H1 (cell line): Measurements from ENCODE around the gene CDK3. TPM values are rescaled to one million over a fixed set of nuclear protein-coding genes. Genes with fewer than 3 reads are reported as not detected.

Experiments used
- CTCF ChIA-PET: fragments of 300-600 bp; sonication (Branson Sonifier 250); formaldehyde crosslinking; loops from one replicate; lab custom pipeline; 2021; ENCODE audit not compliant: partially characterized antibody; lab: Charles Lee
- POLR2A ChIA-PET: fragments of 300-600 bp; sonication (Branson Sonifier 250); formaldehyde crosslinking; loops from one replicate; lab custom pipeline; 2021; ENCODE audit warnings: inconsistent platforms; ENCODE audit not compliant: partially characterized antibody; lab: Charles Lee
- DNase-seq, 2 experiments: peaks; one replicate each; pipeline versions ENCODE4 v3.0.0 to v3.0.0-alpha.2; 2010 to 2022; ENCODE audit warnings: low spot score in 2 of 2, low read depth in 1 of 2, mixed read lengths in 1 of 2
- FAIRE-seq: peaks from 2 replicates; lab custom pipeline; 2011; peaks lifted over from hg19 to GRCh38; lab: Jason Lieb, UNC
- H2AFZ ChIP-seq: 2 replicates; pipeline ENCODE4 v1.8.1; 2012; ENCODE audit warnings: low read length, inconsistent platforms
- H2AK5ac ChIP-seq: 2 replicates; pipeline ENCODE4 v1.6.1; 2013; ENCODE audit warnings: low read depth, low read length
- H2BK120ac ChIP-seq: replicated peaks from 2 replicates; pipeline ENCODE3; 2013; ENCODE audit warnings: low read depth, low read length, inconsistent platforms
- H2BK12ac ChIP-seq: 2 replicates; pipeline ENCODE4 v1.6.1; 2013; ENCODE audit warnings: low read depth, low read length
- H2BK15ac ChIP-seq: 2 replicates; pipeline ENCODE4 v1.6.1; 2013; ENCODE audit warnings: low read length
- H2BK20ac ChIP-seq: 2 replicates; pipeline ENCODE4 v1.6.1; 2013; ENCODE audit warnings: low read length
- H2BK5ac ChIP-seq: 2 replicates; pipeline ENCODE4 v1.6.1; 2013; ENCODE audit warnings: low read depth, low read length
- H3K14ac ChIP-seq: 2 replicates; pipeline ENCODE4 v1.6.1; 2013; ENCODE audit warnings: inconsistent platforms; ENCODE audit not compliant: insufficient read length
- H3K18ac ChIP-seq: 2 replicates; pipeline ENCODE4 v1.6.1; 2013; ENCODE audit warnings: low read length; ENCODE audit errors: extremely low read depth
- H3K23ac ChIP-seq: 2 replicates; pipeline ENCODE4 v1.6.1; 2013; ENCODE audit warnings: inconsistent platforms; ENCODE audit not compliant: insufficient read length
- H3K23me2 ChIP-seq: 2 replicates; pipeline ENCODE4 v1.6.1; 2013; ENCODE audit warnings: low read depth, low read length
- H3K27ac ChIP-seq: 2 replicates; pipeline ENCODE4 v1.6.1; 2011; ENCODE audit warnings: low read depth, low read length, inconsistent platforms
- H3K27me3 ChIP-seq, 4 experiments: replicated peaks in 1 of 4; 1 replicate in 1 of 4; 2 replicates in 3 of 4; pipeline versions ENCODE4 v1.6.1 to v1.8.1; 2011 to 2013; ENCODE audit warnings: low read length in 3 of 4, mild to moderate bottlenecking in 3 of 4, inconsistent platforms in 2 of 4, mixed read lengths in 2 of 4, moderate library complexity in 1 of 4; ENCODE audit not compliant: control insufficient read depth in 3 of 4, insufficient read depth in 3 of 4; ENCODE audit errors: extremely low read depth in 1 of 4
- H3K36me3 ChIP-seq, 4 experiments: 2 replicates each; pipeline versions ENCODE4 v1.6.1 to v1.8.1; 2011 to 2013; ENCODE audit warnings: mild to moderate bottlenecking in 4 of 4, low read length in 3 of 4, moderate library complexity in 2 of 4, control low read depth in 1 of 4, inconsistent platforms in 1 of 4; ENCODE audit not compliant: insufficient read depth in 4 of 4, control insufficient read depth in 2 of 4
- H3K4ac ChIP-seq: replicated peaks from 2 replicates; pipeline ENCODE3; 2013; ENCODE audit warnings: low read length, low read depth, mixed read lengths, inconsistent platforms; ENCODE audit not compliant: insufficient read length
- H3K4me1 ChIP-seq, 4 experiments: replicated peaks in 1 of 4; 1 replicate in 1 of 4; 2 replicates in 3 of 4; pipeline versions ENCODE4 v1.6.1 to v1.8.1; 2011 to 2013; ENCODE audit warnings: low read length in 3 of 4, inconsistent platforms in 2 of 4, mixed read lengths in 1 of 4; ENCODE audit not compliant: insufficient read depth in 4 of 4, control insufficient read depth in 3 of 4
- H3K4me2 ChIP-seq, 2 experiments: 2 replicates each; pipeline versions ENCODE4 v1.6.1 to v1.8.1; 2011 to 2013; ENCODE audit warnings: low read depth in 2 of 2, low read length in 2 of 2, control low read depth in 1 of 2, inconsistent platforms in 1 of 2, mild to moderate bottlenecking in 1 of 2; ENCODE audit not compliant: insufficient read depth in 1 of 2
- H3K4me3 ChIP-seq, 4 experiments: fragments of 200-600, 300-600 bp in 1 of 4; sonication (generic), shearing (Covaris generic), sonication (Bioruptor Twin) in 1 of 4; 2 replicates each; pipeline versions ENCODE4 v1.5.1 to v1.8.1; 2011 to 2016; ENCODE audit warnings: low read length in 4 of 4, low read depth in 3 of 4, control low read depth in 2 of 4, inconsistent platforms in 2 of 4, mild to moderate bottlenecking in 2 of 4, mixed read lengths in 1 of 4, moderate library complexity in 1 of 4; ENCODE audit not compliant: insufficient read depth in 2 of 4; ENCODE audit errors: extremely low read depth in 1 of 4
- H3K56ac ChIP-seq: replicated peaks from 2 replicates; pipeline ENCODE3; 2013; ENCODE audit warnings: low read depth, mild to moderate bottlenecking, mixed read lengths, low read length, inconsistent platforms; ENCODE audit not compliant: insufficient read length
- H3K79me1 ChIP-seq: 2 replicates; pipeline ENCODE4 v1.6.1; 2013; ENCODE audit warnings: low read depth, low read length, control low read depth
- H3K79me2 ChIP-seq, 2 experiments: 2 replicates each; pipeline versions ENCODE4 v1.6.1 to v1.8.1; 2012 to 2013; ENCODE audit warnings: low read length in 2 of 2, mild to moderate bottlenecking in 2 of 2, inconsistent platforms in 1 of 2; ENCODE audit not compliant: insufficient read depth in 2 of 2, control insufficient read depth in 1 of 2
- H3K9ac ChIP-seq, 4 experiments: replicated peaks in 1 of 4; 1 replicate in 1 of 4; 2 replicates in 3 of 4; pipeline versions ENCODE4 v1.6.1 to v1.8.1; 2011 to 2013; ENCODE audit warnings: low read depth in 3 of 4, low read length in 3 of 4, control low read depth in 2 of 4, mild to moderate bottlenecking in 2 of 4, moderate library complexity in 2 of 4, inconsistent platforms in 1 of 4; ENCODE audit errors: extremely low read depth in 1 of 4
- H3K9me3 ChIP-seq, 2 experiments: 2 replicates each; pipeline versions ENCODE4 v1.6.1 to v1.8.1; 2012 to 2013; ENCODE audit warnings: mild to moderate bottlenecking in 2 of 2, moderate library complexity in 2 of 2, control low read depth in 1 of 2, inconsistent platforms in 1 of 2, low read depth in 1 of 2, low read length in 1 of 2, mixed read lengths in 1 of 2; ENCODE audit not compliant: insufficient read depth in 2 of 2
- H4K20me1 ChIP-seq, 2 experiments: replicated peaks in 1 of 2; 2 replicates each; pipeline versions ENCODE3 to v1.8.1; 2011 to 2013; ENCODE audit warnings: inconsistent platforms in 2 of 2, low read length in 2 of 2, mild to moderate bottlenecking in 1 of 2; ENCODE audit not compliant: insufficient read depth in 2 of 2, control insufficient read depth in 1 of 2
- H4K5ac ChIP-seq: 2 replicates; pipeline ENCODE4 v1.6.1; 2013; ENCODE audit warnings: low read length, low read depth, mixed read lengths, inconsistent platforms; ENCODE audit not compliant: insufficient read length
- H4K8ac ChIP-seq: 2 replicates; pipeline ENCODE4 v1.8.0; 2013; ENCODE audit warnings: mild to moderate bottlenecking, moderate library complexity, low read length, inconsistent platforms; ENCODE audit not compliant: insufficient read depth; ENCODE audit errors: extremely low read depth
- H4K91ac ChIP-seq: replicated peaks from 2 replicates; pipeline ENCODE3; 2013; ENCODE audit warnings: low read length, mixed read lengths, inconsistent platforms; ENCODE audit not compliant: insufficient read length
- BRCA1 ChIP-seq: IDR thresholded peaks from 2 replicates; pipeline ENCODE4 v1.6.1; 2012; ENCODE audit warnings: low read depth, low read length, improper control_type of control experiment
- RBBP5 ChIP-seq: IDR thresholded peaks from 2 replicates; pipeline ENCODE4 v1.7.1; 2012; ENCODE audit warnings: low read depth, mild to moderate bottlenecking, inconsistent platforms, low read length, moderate library complexity, borderline replicate concordance
- RFX5 ChIP-seq: IDR thresholded peaks from 2 replicates; pipeline ENCODE4 v1.6.1; 2011; ENCODE audit warnings: low read depth, low read length, improper control_type of control experiment, borderline replicate concordance
- SIRT6 ChIP-seq: IDR thresholded peaks from one replicate; pipeline ENCODE4 v1.7.1; 2012; ENCODE audit warnings: low read length, inconsistent platforms
- WGBS, 2 experiments: shearing (Covaris generic) in 1 of 2; methylation state at CpG; one replicate each; pipeline versions ENCODE4 v1.1.6 to v1.1.7; 2013 to 2015; ENCODE audit warnings: low lambda C conversion rate in 2 of 2, mixed read lengths in 2 of 2, inconsistent platforms in 1 of 2, low coverage in 1 of 2, missing lambda C conversion rate in 1 of 2; ENCODE audit not compliant: insufficient replicate concordance in 2 of 2, insufficient coverage in 1 of 2, insufficient read length in 1 of 2; ENCODE audit errors: extremely low coverage in 1 of 2, missing lambda C conversion rate in 1 of 2; 5-methylcytosine and 5-hydroxymethylcytosine counted together
- polyA plus RNA-seq, 7 experiments: library from polyadenylated mRNA; depleted of rRNA in 3 of 7; stranded (reverse) in 5 of 7; unstranded in 2 of 7; fragments of >200 nt in 5 of 7; fragments of 200-250 nt in 2 of 7; gene quantifications; 1 replicate in 5 of 7; 2 replicates in 1 of 7; 4 replicates in 1 of 7; pipeline versions ENCODE4 v1.2.1 to v1.2.3, GENCODE V29; 2011 to 2013; ENCODE audit warnings: missing spikeins in 2 of 7, mixed read lengths in 2 of 7
- total RNA-seq: library from RNA; stranded (reverse); fragmentation: NEBNext Ultra II Directional; extraction: Animal tissue kit (Norgen Biotek cat#: 25700); gene quantifications from 2 replicates; pipeline ENCODE4 v1.2.1, GENCODE V29; 2021

CDK3 gene
- total and polyA plus RNA-seq, 2 of the 8 experiments (the other 6 are each of a cell fraction or from before 2014, with no cell fraction given) = 10.0 to 14.6 TPM

DNA sequence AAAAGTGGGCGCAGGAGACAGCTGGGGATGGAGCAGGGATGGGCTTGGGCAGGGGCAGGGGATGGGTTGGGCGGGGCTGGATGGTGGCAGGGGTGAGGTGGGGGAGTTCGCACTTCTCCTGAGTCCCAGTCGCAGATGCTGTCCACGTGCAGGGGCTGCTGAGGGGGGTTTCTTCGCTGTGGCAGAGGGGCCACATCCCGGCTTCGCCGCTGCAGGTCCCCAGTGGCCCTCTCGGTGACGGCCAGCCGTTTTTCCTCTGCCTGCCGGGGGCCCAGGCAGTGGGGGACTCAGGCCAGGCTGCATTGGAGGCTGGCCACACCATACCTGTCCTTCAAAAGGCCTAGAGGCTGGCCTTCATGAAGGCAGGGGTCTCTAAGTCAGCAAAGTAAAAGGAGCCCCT, 18.1 kb downstream of the CDK3 start:
- no peaks in the 10 kb centered on the region for H3K9me3 ChIP-seq
- no peak overlapping the region for H3K4ac ChIP-seq
- no peak overlapping the region for H2BK5ac ChIP-seq
- no peak overlapping the region for H2AFZ ChIP-seq
- no peak overlapping the region for H3K27ac ChIP-seq
- no peak overlapping the region for H3K56ac ChIP-seq
- TF ChIP-seq BRCA1 (no peak), RFX5 (no peak), SIRT6 (no peak), RBBP5 (no peak)
- H2BK15ac ChIP-seq = no peak overlapping the region
- no peak overlapping the region for H4K8ac ChIP-seq
- no peak overlapping the region for H3K4me2 ChIP-seq
- no peaks in the 10 kb centered on the region for H3K79me2 ChIP-seq
- no peaks in the 10 kb centered on the region; a peak in 1 of 7 replicates for H3K27me3 ChIP-seq
- no peaks in the 10 kb centered on the region for H4K20me1 ChIP-seq
- no peak overlapping the region for H2BK12ac ChIP-seq
- no peak for FAIRE-seq
- POLR2A ChIA-PET = interaction anchor here (1.1 to 1.9 kb wide), 2 partner anchors 11 kb away, joined by 4 to 6 read pairs; no protein-coding TSS in a partner anchor
- H2AK5ac ChIP-seq = no peak overlapping the region
- H3K79me1 ChIP-seq = no peaks in the 10 kb centered on the region
- no peak overlapping the region for H3K9ac ChIP-seq
- 87% methylated on average over 8 of the region's 13 CpGs; no CpG with 5 or more reads in 1 of the 2 experiments for WGBS, 2 experiments
- H4K91ac ChIP-seq = no peak overlapping the region
- peaks cover 0 to 2% (median under 1%) of the 10 kb centered on the region in 4 experiments; a peak in 3 of 7 replicates for H3K4me1 ChIP-seq
- H3K18ac ChIP-seq = no peak overlapping the region
- H3K23ac ChIP-seq = no peak overlapping the region
- CTCF ChIA-PET = interaction anchor here (0.6 to 32.0 kb wide), 9 partner anchors 10 to 394 kb away, joined by 3 to 885 read pairs (median 6); partner anchors contain the start of genes CDK3, MRPL38 and TRIM65
- no peak overlapping the region for H2BK20ac ChIP-seq
- no peaks in the 10 kb centered on the region for H3K36me3 ChIP-seq
- H3K14ac ChIP-seq = no peak overlapping the region
- no peaks in the 10 kb centered on the region for H3K23me2 ChIP-seq
- DNase-seq = no peak
- no peak overlapping the region for H4K5ac ChIP-seq
- no peak overlapping the region for H2BK120ac ChIP-seq
- no peak overlapping the region for H3K4me3 ChIP-seq
